HEK293 (cell line): ENCODE measurements around the gene GPR153.

Source experiments
- ZNF133 ChIP-seq: fragments of 450-650 bp; formaldehyde crosslinking; IDR thresholded peaks from 2 replicates; pipeline ENCODE4 v1.5.1; 2016; ENCODE audit warnings: missing biosample characterization, missing genetic modification characterization
- ZNF23 ChIP-seq: fragments of 450-650 bp; formaldehyde crosslinking; IDR thresholded peaks from 2 replicates; pipeline ENCODE4 v1.5.1; 2016; ENCODE audit warnings: missing biosample characterization, missing genetic modification characterization, borderline replicate concordance
- ZNF518A ChIP-seq: fragments of 450-650 bp; formaldehyde crosslinking; conservative IDR thresholded peaks from 2 replicates; pipeline ENCODE4 v1.5.1; 2016; ENCODE audit warnings: low read depth, missing biosample characterization, missing genetic modification characterization

The GPR153 gene

GRCh38 chr1:6197746-6198427, 63.0 kb downstream of the GPR153 start (continued):
- no peak for TF ChIP-seq ZNF518A (tag by site-specific recombination)
- no peak for TF ChIP-seq ZNF23
- no peak for TF ChIP-seq ZNF133 (tag by site-specific recombination)
